Loucy (cell line): ENCODE measurements around the gene VSIG2.

Experiments
- EZH2phosphoT487 ChIP-seq: fragments of 200-600 bp; IDR thresholded peaks from 2 replicates; pipeline ENCODE4 v1.6.1; 2018; ENCODE audit warnings: antibody characterized with exemption, mild to moderate bottlenecking, moderate library complexity, borderline replicate concordance
- TF ChIP-seq, protein P1 (sequence below): fragments of 200-600 bp; sonication (generic); conservative IDR thresholded peaks from 2 replicates; pipeline ENCODE4 v1.5.1; 2014; ENCODE audit warnings: mild to moderate bottlenecking, antibody characterized with exemption, low read length

DNA sequence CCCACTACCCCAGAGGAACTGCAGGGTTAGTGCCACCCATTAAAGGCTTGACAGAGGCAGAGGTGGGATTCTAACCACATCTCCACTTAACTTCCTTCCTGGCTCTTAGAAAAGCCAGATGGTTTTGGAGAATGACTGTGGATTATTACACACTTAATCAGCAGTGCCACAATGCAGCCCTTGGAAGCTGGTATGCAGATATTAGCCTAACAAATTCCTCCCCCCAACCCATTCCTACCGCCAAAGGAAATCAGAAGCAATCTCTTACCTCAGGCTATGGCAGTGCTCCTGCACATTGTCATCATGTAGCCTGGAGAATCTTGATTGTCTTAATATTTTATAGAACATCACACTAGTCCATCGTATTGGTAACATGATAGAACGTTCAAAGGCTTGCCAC is 35.5 kb downstream of the VSIG2 start:
- TF ChIP-seq, protein P1, sequence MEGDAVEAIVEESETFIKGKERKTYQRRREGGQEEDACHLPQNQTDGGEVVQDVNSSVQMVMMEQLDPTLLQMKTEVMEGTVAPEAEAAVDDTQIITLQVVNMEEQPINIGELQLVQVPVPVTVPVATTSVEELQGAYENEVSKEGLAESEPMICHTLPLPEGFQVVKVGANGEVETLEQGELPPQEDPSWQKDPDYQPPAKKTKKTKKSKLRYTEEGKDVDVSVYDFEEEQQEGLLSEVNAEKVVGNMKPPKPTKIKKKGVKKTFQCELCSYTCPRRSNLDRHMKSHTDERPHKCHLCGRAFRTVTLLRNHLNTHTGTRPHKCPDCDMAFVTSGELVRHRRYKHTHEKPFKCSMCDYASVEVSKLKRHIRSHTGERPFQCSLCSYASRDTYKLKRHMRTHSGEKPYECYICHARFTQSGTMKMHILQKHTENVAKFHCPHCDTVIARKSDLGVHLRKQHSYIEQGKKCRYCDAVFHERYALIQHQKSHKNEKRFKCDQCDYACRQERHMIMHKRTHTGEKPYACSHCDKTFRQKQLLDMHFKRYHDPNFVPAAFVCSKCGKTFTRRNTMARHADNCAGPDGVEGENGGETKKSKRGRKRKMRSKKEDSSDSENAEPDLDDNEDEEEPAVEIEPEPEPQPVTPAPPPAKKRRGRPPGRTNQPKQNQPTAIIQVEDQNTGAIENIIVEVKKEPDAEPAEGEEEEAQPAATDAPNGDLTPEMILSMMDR, result no peak
- no peak for TF ChIP-seq EZH2phosphoT487
